Measurements from ENCODE around the gene M1AP. TPM values are rescaled to one million over a fixed set of nuclear protein-coding genes. Genes with fewer than 3 reads are reported as not detected.

Gene M1AP
- polyA plus RNA-seq, 1 donor (not counting 4 experiments of a cell fraction or from before 2014, with no cell fraction given) = 0.21 TPM

GRCh38 chr2:74602586-74603281, 45.4 kb downstream of the M1AP start:
- no peaks in the 10 kb centered on the region for H3K79me2 ChIP-seq (ENCODE audit: control insufficient read depth, insufficient read depth, low read length)
- H3K36me3 ChIP-seq (ENCODE audit: control insufficient read depth in 2 of 2, extremely low read depth in 1 of 2, insufficient read depth in 2 of 2, low read length in 2 of 2) = no peaks in the 10 kb centered on the region
- no peaks in the 10 kb centered on the region for H4K20me1 ChIP-seq (ENCODE audit: control insufficient read depth, extremely low read depth, insufficient read depth, low read length)
- H3K4me2 ChIP-seq (ENCODE audit: control insufficient read depth, extremely low read depth, insufficient read depth, low read depth, low read length) = no peak overlapping the region
- H2AFZ ChIP-seq (ENCODE audit: control insufficient read depth, low read length) = no peak overlapping the region
- no peak overlapping the region for H3K4me3 ChIP-seq (ENCODE audit: control insufficient read depth in 2 of 3, extremely low read depth in 1 of 3, insufficient read depth in 2 of 3, low read depth in 1 of 3, low read length in 3 of 3)
- peak; percentile 90 for FAIRE-seq
- H3K9me3 ChIP-seq (ENCODE audit: control insufficient read depth, low read depth, low read length) = no peaks in the 10 kb centered on the region
- no peak overlapping the region for H3K9ac ChIP-seq (ENCODE audit: control insufficient read depth, extremely low read depth, insufficient read depth, low read length)
- H3K27me3 ChIP-seq (ENCODE audit: control insufficient read depth, extremely low read depth, insufficient read depth, low read length) = peaks cover 5% of the 10 kb centered on the region
- dilution Hi-C loops (cut with MboI; ENCODE audit: extremely low pct_ligation_motif_present, low sequenced_read_pairs) = no loop called here
- TF ChIP-seq EZH2 (IDR thresholded peaks at IDR 0.05; ENCODE audit: low read length) = no peak
- TF ChIP-seq CTCF (optimal IDR thresholded peaks at IDR 0.05 in 1 of 3, IDR thresholded peaks at IDR 0.05 in 1 of 3, conservative IDR thresholded peaks at IDR 0.05 in 1 of 3; ENCODE audit: extremely low read depth in 1 of 3, insufficient read depth in 2 of 3, low read length in 3 of 3) = no peak
- H3K4me1 ChIP-seq (ENCODE audit: control insufficient read depth, extremely low read depth, insufficient read depth, low read length) = peaks cover 10% of the 10 kb centered on the region
- no peak for DNase-seq (ENCODE audit: low read depth, low spot score)
- no peak overlapping the region for H3K27ac ChIP-seq (ENCODE audit: control insufficient read depth, insufficient read depth, low read length)
- no peaks in the 10 kb centered on the region for H3K9me1 ChIP-seq (ENCODE audit: control insufficient read depth, extremely low read depth, insufficient read depth, low read length)

- H3K9me3 ChIP-seq (ENCODE audit: control insufficient read depth, low read depth, low read length) = no peaks in the 10 kb centered on the region
- H4K20me1 ChIP-seq (ENCODE audit: control insufficient read depth, extremely low read depth, insufficient read depth, low read length) = no peaks in the 10 kb centered on the region
- no peak overlapping the region for H3K4me3 ChIP-seq (ENCODE audit: control insufficient read depth in 2 of 3, extremely low read depth in 1 of 3, insufficient read depth in 2 of 3, low read depth in 1 of 3, low read length in 3 of 3)
- no peak for FAIRE-seq
- dilution Hi-C loops (cut with MboI; ENCODE audit: extremely low pct_ligation_motif_present, low sequenced_read_pairs) = no loop called here
- no peak for DNase-seq (ENCODE audit: low read depth, low spot score)
- no peak overlapping the region for H3K27ac ChIP-seq (ENCODE audit: control insufficient read depth, insufficient read depth, low read length)
- H3K36me3 ChIP-seq (ENCODE audit: control insufficient read depth in 2 of 2, extremely low read depth in 1 of 2, insufficient read depth in 2 of 2, low read length in 2 of 2) = no peaks in the 10 kb centered on the region
- H3K4me1 ChIP-seq (ENCODE audit: control insufficient read depth, extremely low read depth, insufficient read depth, low read length) = peaks cover 10% of the 10 kb centered on the region
- H3K27me3 ChIP-seq (ENCODE audit: control insufficient read depth, extremely low read depth, insufficient read depth, low read length) = peaks cover 5% of the 10 kb centered on the region
- H3K79me2 ChIP-seq (ENCODE audit: control insufficient read depth, insufficient read depth, low read length) = no peaks in the 10 kb centered on the region
- no peak overlapping the region for H3K4me2 ChIP-seq (ENCODE audit: control insufficient read depth, extremely low read depth, insufficient read depth, low read depth, low read length)
- H3K9ac ChIP-seq (ENCODE audit: control insufficient read depth, extremely low read depth, insufficient read depth, low read length) = no peak overlapping the region
- H3K9me1 ChIP-seq (ENCODE audit: control insufficient read depth, extremely low read depth, insufficient read depth, low read length) = no peaks in the 10 kb centered on the region
- no peak for TF ChIP-seq EZH2 (IDR thresholded peaks at IDR 0.05; ENCODE audit: low read length)
- TF ChIP-seq CTCF (optimal IDR thresholded peaks at IDR 0.05 in 1 of 3, IDR thresholded peaks at IDR 0.05 in 1 of 3, conservative IDR thresholded peaks at IDR 0.05 in 1 of 3; ENCODE audit: extremely low read depth in 1 of 3, insufficient read depth in 2 of 3, low read length in 3 of 3) = no peak
- no peak overlapping the region for H2AFZ ChIP-seq (ENCODE audit: control insufficient read depth, low read length)
These were observed 48.5 kb downstream of the M1AP start for GRCh38 chr2:74599676-74600075.
